GM20431 (cell line): ENCODE data around the gene ZEB2.

Experiments used
- in situ Hi-C: fragments of 300-500 bp; cut with MseI, MboI; formaldehyde crosslinking; loops from one replicate; pipeline ENCODE4 v1.15.0; 2020; ENCODE audit warnings: low sequenced_read_pairs; ENCODE audit not compliant: unreplicated experiment

Gene ZEB2

GRCh38 chr2:144404586-144405314 is 115.2 kb downstream of the ZEB2 start:
- in situ Hi-C loops = no loop called here

GRCh38 chr2:144403933-144404332 is 116.0 kb downstream of the ZEB2 start:
- in situ Hi-C loops = no loop called here

DNA sequence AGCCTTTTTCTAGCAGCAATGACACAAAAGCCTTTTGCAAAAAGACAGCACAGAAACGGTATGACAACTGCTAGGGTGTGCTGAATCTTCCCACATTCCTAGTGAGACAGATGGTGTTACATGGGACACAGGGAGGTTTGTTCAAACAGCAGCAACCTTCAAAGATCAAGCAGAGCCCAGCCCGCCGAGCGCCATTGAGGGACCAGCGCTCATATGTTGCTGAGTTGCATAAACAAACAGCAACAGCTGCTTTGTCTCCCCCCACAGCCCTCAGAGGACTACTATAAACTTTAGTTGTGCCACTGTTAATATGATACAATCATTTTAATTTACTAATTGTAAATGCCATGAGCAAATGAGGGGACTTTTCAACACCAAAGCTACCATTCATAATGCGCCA is 117.7 kb downstream of the ZEB2 start:
- in situ Hi-C loops = no loop called here

GRCh38 chr2:144401036-144401435 is 118.9 kb downstream of the ZEB2 start:
- in situ Hi-C loops = no loop called here

DNA sequence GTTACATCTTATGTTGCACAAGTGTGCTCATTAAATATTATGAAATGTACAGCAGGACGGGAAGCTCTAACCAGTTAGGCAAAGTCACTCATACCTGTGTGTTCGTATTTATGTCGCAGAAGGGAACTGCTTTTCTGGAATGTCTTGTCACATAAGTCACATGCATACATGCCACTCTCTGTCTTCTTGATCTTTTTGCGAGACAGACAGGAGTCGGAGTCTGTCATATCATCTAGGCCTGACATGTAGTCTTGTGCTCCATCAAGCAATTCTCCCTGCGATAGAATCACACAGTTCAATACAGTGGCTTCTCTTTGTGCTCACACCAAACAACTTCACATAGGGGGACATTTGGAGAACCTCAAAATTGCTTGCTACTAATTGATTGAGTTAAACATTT is 123.6 kb downstream of the ZEB2 start:
- in situ Hi-C loops = no loop called here

GRCh38 chr2:144390424-144391020 is 129.4 kb downstream of the ZEB2 start:
- in situ Hi-C loops = no loop called here

- in situ Hi-C loops = no loop called here
Observed at GRCh38 chr2:144389930-144390311, 130.0 kb downstream of the ZEB2 start.

DNA sequence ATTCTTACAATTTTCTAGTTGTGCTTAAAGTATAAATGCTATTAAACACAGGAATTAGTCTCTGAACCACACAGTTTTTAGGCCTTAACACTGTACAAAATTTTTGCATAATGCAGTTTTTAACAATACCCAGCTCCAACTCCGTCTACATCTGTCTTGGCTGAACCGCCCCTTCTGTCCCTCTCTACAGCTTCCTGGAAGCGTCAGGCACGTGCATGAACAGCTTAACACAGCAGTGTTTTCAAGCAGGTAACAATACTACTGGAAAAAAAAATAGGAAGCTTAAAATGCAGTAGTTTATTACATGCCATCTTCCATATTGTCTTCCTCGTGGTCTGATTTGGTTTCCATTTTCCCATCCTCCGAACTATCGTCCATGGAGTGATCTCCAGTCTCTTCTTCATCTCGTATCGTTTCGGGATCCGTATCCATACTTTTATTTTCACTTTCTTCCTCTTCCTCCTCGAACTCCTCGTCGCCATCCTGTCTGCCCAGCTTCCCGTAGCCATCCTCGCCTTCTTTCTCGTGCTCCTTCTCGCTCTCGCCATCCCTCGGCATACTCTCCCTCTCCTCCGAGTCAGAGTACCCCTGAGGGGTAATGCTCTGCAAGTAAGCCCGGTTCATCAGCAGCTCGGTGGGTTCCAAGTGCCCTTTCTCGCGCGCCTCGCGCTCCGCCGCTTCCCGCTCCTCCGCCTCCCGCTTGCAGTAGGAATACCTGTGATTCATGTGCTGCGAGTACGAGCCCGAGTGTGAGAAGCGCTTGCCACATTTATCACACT is 130.6 kb downstream of the ZEB2 start:
- in situ Hi-C loops = no loop called here

- in situ Hi-C loops = no loop called here
Observed at GRCh38 chr2:144385381-144385780, 134.5 kb downstream of the ZEB2 start.

DNA sequence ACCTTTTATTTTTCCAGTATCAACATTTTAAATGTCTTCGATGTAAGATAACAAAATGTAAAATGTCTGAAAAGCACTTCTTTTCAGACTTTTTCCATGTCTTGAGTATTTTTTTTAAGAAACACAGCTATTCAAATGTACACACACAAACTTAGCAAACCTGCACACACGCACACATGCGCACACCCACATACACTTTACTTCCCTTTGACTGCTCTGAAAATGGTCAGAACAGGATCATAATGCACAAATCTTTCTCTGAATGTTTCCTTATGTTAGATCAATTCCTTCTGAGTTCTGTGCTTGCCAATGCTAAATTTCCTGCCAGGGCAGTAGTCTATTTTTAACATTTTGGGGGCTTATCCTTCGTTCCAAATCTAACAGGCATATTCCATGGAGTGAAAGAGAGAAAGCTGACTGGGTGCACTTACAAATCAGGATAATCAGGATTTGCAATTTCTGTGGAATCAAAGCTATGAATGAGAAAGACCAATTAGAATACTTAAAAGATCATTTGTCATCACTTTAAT is 136.3 kb downstream of the ZEB2 start:
- in situ Hi-C loops = no loop called here

DNA sequence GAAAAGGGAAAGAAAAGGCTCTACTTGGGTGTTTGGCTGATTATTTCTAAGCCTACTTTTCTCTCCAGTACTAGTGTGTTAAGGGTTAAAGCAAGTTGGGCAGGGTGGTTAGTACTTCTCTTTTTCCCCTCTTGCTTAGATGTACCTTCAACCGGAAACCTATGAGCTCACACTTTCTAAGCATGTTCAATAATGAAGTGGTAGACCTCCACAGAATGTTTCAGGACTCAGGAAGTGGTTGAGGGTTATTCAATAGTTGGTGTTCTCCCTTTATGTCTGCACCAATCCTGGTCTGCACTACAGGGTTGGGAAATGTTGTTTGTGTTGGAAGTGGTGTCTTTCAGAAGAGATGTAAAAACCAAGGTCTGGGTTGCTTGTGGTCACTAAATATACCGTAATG is 137.1 kb downstream of the ZEB2 start:
- in situ Hi-C loops = no loop called here

GRCh38 chr2:144381716-144382115 is 138.2 kb downstream of the ZEB2 start:
- in situ Hi-C loops = no loop called here

DNA sequence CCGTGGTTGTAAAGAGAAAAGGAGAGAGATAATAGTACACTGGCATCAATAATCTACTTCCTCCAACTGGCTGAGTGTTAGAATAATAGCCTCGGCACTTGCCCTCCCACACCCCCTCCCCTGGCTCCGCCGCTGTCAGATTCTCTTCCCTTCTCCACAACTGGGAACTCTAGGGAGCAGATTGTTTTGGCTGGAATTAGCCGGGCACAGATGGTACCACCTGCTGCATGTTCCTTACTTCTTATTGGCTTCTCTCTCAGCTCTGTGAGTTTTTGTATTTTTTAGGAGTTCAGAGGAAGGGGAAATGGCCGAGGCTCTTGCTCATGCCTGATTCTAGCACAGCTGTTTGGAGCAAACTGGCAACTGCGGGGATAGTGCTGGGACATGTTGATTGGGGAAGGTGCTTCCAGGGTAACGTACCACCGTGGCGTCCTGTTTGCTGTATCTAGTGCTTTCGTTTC is 140.0 kb downstream of the ZEB2 start:
- in situ Hi-C loops = no loop called here

DNA sequence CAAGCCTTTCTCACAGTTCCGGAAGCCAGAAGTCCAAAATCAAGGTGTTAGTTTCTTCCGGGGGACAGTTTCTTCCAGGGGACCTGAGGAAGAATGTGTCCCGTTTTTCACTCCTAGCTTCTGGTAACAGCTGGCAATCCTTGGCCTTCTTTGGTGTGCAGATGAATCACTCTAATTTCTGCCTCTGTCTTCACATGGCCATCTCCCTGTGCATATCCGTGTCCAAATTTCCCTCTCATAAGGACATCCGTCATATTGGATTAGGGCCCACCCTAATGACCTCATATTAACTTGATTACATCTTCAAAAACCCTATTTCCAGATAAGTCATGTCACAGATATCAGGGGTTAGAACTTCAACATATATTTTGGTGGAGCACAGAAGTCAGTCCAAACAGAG is 141.4 kb downstream of the ZEB2 start:
- in situ Hi-C loops = no loop called here

DNA sequence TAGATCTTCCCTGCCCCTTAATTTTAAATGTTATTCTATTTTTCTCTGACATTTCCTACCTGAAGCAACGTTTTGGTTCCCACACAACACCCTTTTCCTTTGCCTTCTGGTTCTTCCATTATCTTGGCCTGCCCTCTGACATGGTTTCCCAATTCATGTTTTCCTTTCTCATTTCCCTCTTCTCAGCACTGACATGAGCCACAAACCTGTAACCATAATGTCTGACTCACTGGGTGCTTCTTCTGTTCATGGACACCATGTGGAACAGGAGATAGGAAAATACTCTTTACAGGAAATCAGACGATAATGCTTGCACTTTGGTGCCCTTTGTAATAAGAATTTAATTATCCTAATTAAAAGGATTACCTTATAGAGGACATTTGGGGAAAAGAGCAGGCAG is 142.0 kb downstream of the ZEB2 start:
- in situ Hi-C loops = no loop called here

DNA sequence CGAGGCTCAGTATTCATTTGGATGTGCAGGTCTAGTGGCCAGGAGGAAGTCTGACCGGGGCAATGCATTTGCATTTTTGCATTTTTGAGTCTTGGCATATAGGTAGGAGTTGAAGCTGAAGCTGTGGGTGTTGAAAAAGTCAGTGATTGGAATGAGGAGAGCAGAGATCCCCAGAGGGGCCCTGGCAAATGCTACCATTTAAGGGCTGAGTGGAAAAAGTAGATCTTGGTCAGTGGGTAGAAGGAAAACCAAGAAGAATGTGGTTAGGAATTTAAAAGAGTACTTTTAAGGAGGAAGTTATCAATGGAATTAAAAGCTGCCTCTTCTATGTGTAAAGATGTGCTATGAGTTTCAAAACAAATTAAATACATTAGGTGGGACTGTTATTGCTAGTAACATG is 143.0 kb downstream of the ZEB2 start:
- in situ Hi-C loops = no loop called here

DNA sequence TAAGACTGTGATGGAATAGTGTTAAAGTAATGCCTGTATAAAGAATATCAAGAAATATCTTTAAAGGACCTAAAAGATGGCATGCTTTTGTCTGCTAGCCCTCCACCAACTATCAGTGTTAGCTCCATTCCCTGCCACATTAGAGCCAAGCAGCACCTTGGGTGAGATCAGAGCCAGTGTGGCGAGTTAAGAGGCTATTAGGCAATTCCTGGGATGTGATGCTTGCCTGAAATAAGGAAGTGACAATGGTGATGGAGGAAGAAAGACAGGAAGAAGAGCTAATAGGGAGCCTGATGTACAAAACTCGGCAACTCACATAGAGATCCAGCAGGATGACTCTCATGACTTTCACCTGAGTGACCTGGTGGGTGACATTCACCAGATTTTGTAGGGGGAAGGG is 143.5 kb downstream of the ZEB2 start:
- in situ Hi-C loops = no loop called here

DNA sequence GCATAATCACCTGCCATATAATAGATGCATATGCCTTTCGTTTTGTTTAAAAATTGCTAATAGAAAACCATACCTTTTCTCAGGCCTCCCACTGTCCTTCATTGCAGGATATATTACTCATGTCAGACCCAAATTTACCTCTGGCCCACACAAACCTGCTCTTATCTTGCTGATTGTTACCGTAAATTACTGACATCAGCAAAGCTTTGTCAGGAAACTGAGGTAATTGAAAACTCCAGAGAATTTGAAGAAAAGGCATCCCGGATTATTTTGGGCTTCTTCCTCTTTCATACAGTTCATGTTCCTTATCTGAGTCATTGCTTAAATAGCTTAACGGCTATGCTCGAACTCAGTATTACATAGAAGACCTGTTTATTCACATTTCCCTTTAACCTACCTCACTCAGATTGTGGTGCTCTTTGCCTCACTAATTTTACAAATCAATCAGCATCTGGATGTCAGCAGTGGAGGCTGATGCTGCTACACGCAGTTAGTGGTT is 145.7 kb downstream of the ZEB2 start:
- in situ Hi-C loops = no loop called here

- in situ Hi-C loops = no loop called here
Observed at GRCh38 chr2:144372410-144373080, 147.4 kb downstream of the ZEB2 start.

DNA sequence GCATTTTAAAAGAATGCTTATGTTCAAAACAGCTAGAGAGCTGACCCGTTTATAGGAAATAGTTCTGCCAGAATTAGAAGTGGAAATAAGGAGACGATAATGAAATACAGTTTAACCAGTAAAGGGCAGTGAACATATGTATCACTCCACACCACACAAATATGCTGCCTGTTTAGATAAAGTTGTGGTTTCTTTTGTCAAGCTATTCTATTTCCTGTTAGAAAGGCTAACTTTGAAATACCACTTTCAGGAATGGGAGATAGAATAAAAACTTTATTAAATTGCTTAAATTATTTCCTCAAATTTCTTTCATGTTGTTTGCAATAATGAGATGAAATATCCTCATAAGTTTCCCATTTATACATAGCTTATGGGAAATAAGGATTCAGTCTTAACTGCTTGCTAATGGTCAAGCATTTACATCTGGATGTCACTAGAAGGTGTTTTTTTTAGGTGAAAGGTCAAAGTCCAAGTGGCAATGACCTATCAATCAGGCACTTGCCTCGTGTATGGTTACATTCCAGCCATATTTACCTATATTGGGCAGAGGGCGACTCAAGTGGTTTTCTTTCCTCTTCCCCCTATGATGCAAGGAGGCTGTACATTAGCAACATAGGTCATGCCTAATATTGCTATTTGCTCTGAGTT is 148.9 kb downstream of the ZEB2 start:
- in situ Hi-C loops = no loop called here
